Panc1 (cell line): ENCODE data around the gene MMD2. TPM values are rescaled to one million over a fixed set of nuclear protein-coding genes. Genes with fewer than 3 reads are reported as not detected.

Experiments
- ATAC-seq: fragments of 200-7000 bp; cut with Tn5 transposase; 2 replicates; pipeline ENCODE4 v1.9.1; 2020; ENCODE audit warnings: mild to moderate bottlenecking, moderate library complexity
- BruUV-seq: library from RNA; stranded (reverse); fragments of 400-500 nt; replicated peaks from 2 replicates; lab custom pipeline; 2021; lab: Mats Ljungman, UMichigan
- CTCF ChIA-PET: fragments of 300-600 bp; sonication (Branson Sonifier 250); formaldehyde crosslinking; loops from one replicate; lab custom pipeline; 2022; ENCODE audit warnings: antibody characterized with exemption; lab: Charles Lee
- POLR2A ChIA-PET: fragments of 300-600 bp; sonication (Branson Sonifier 250); formaldehyde crosslinking; loops from one replicate; lab custom pipeline; 2022; ENCODE audit warnings: antibody characterized with exemption; lab: Charles Lee
- DNase-seq: peaks from one replicate; pipeline ENCODE4 v3.0.0-alpha.2; 2010; ENCODE audit warnings: low read depth, low spot score
- H3K27ac ChIP-seq: 2 replicates; pipeline ENCODE4 v1.5.1; 2011; ENCODE audit warnings: mild to moderate bottlenecking, low read length, inconsistent platforms
- H3K27me3 ChIP-seq: fragments of 200-500 bp; sonication (Bioruptor generic); 2 replicates; pipeline ENCODE4 v1.6.0; 2014; ENCODE audit warnings: low read length, inconsistent platforms; ENCODE audit not compliant: control insufficient read depth, insufficient read depth
- H3K36me3 ChIP-seq: fragments of 200-500 bp; sonication (Bioruptor generic); 2 replicates; pipeline ENCODE4 v1.5.1; 2014; ENCODE audit warnings: inconsistent platforms, mild to moderate bottlenecking, low read length, moderate library complexity; ENCODE audit not compliant: control insufficient read depth, insufficient read depth
- H3K4me1 ChIP-seq: 2 replicates; pipeline ENCODE4 v1.5.1; 2011; ENCODE audit warnings: inconsistent platforms, mild to moderate bottlenecking, low read length, moderate library complexity; ENCODE audit not compliant: control insufficient read depth, insufficient read depth
- H3K4me3 ChIP-seq, 2 experiments: 2 replicates each; pipeline ENCODE4 v1.5.1; 2011 to 2012; ENCODE audit warnings: low read depth in 2 of 2, low read length in 2 of 2, mild to moderate bottlenecking in 2 of 2, inconsistent platforms in 1 of 2, moderate library complexity in 1 of 2
- H3K9me3 ChIP-seq: fragments of 200-500 bp; sonication (Bioruptor generic); 2 replicates; pipeline ENCODE4 v1.5.1; 2014; ENCODE audit warnings: low read depth, mild to moderate bottlenecking, inconsistent platforms, low read length, moderate library complexity; ENCODE audit not compliant: control insufficient read depth, insufficient read depth
- CTCF ChIP-seq: fragments of 450-650 bp; IDR thresholded peaks from 2 replicates; pipeline ENCODE4 v1.5.1; 2017; ENCODE audit warnings: mild to moderate bottlenecking
- POLR2AphosphoS5 ChIP-seq: IDR thresholded peaks from 2 replicates; pipeline ENCODE4 v1.6.1; 2012; ENCODE audit warnings: mild to moderate bottlenecking, low read depth, low read length, moderate library complexity
- REST ChIP-seq, 2 experiments: IDR thresholded peaks; 2 replicates each; pipeline ENCODE4 v1.6.1; 2011 to 2012; ENCODE audit warnings: low read depth in 2 of 2, control low read depth in 1 of 2, low read length in 1 of 2, mild to moderate bottlenecking in 1 of 2, moderate library complexity in 1 of 2; ENCODE audit not compliant: insufficient read depth in 1 of 2
- SIN3A ChIP-seq: IDR thresholded peaks from 2 replicates; pipeline ENCODE4 v1.6.1; 2012; ENCODE audit warnings: low read depth, mild to moderate bottlenecking, low read length, moderate library complexity, borderline replicate concordance; ENCODE audit not compliant: insufficient read depth
- TCF7L2 ChIP-seq: IDR thresholded peaks from 2 replicates; pipeline ENCODE4 v1.6.1; 2011; ENCODE audit warnings: mild to moderate bottlenecking, low read depth, low read length, inconsistent platforms
- in situ Hi-C: cut with HindIII; loops from 2 replicates; pipeline ENCODE4 v1.10.0; 2016; ENCODE audit warnings: low sequenced_read_pairs, low pct_unique_long_range_greater_than_20kb
- intact Hi-C: fragments of 100-400 bp; cut with micrococcal nuclease; formaldehyde crosslinking; loops from one replicate; pipeline ENCODE4 v1.10.0; 2022; ENCODE audit not compliant: unreplicated experiment
- total RNA-seq: library from RNA; stranded (reverse); gene quantifications from one replicate; pipeline ENCODE4 v1.2.1, GENCODE V29; 2021; ENCODE audit not compliant: unreplicated experiment

The MMD2 gene
- total RNA-seq, 1 experiment from 2014 or later: not detected

GRCh38 chr7:4928445-4928844 is 30.5 kb downstream of the MMD2 start:
- in situ Hi-C loops: no loop called here
- no peaks in the 10 kb centered on the region for H3K9me3 ChIP-seq
- H3K27ac ChIP-seq: no peak overlapping the region
- H3K36me3 ChIP-seq: no peaks in the 10 kb centered on the region
- no TSS peak for BruUV-seq
- no peak overlapping the region for H3K4me3 ChIP-seq
- DNase-seq (no peak), ATAC-seq (no peak)
- 0 out of 2 replicates have a peak, but pooled peaks cover 2% of the 10 kb centered on the region for H3K27me3 ChIP-seq
- ChIA-PET CTCF (no interaction called here), POLR2A (no interaction called here)
- no peaks in the 10 kb centered on the region for H3K4me1 ChIP-seq
- TF ChIP-seq TCF7L2 (no peak), REST (IDR thresholded peaks at IDR 0.05; ENCODE audit: insufficient read depth in 1 of 2, low read depth in 2 of 2, low read length in 1 of 2) (no peak), CTCF (no peak), POLR2AphosphoS5 (no peak)
- intact Hi-C loops: no loop called here

GRCh38 chr7:4919969-4920766 is 38.8 kb downstream of the MMD2 start:
- Histone ChIP-seq H3K9me3 (no peaks in the 10 kb centered on the region), H3K36me3 (no peaks in the 10 kb centered on the region), H3K27me3 (peaks cover 2% of the 10 kb centered on the region; the same call in 1 of the 2 replicates), H3K4me3 (no peak overlapping the region), H3K27ac (no peak overlapping the region), H3K4me1 (no peaks in the 10 kb centered on the region)
- intact Hi-C loops (no loop called here), in situ Hi-C loops (no loop called here)
- POLR2A ChIA-PET: no interaction called here
- BruUV-seq: no TSS peak
- no peak for DNase-seq
- CTCF ChIA-PET: no interaction called here
- no peak for ATAC-seq
- TF ChIP-seq REST (IDR thresholded peaks at IDR 0.05; ENCODE audit: insufficient read depth in 1 of 2, low read depth in 2 of 2, low read length in 1 of 2) (no peak), TCF7L2 (no peak), CTCF (no peak), SIN3A (no peak), POLR2AphosphoS5 (no peak)
